ENCODE results near the gene EDEM2. TPM values are rescaled to one million over a fixed set of nuclear protein-coding genes. Genes with fewer than 3 reads are reported as not detected.
A peak's percentile ranks its signal among the peaks of the same experiment; 100 is the strongest.
"Not testable (repeated sequence)": the region's sequence is repeated elsewhere in the genome, so short reads cannot be mapped to it uniquely, and the experiment has no call there.

The EDEM2 gene
- total RNA-seq, 1 experiment from 2014 or later, result 24.9 TPM

DNA sequence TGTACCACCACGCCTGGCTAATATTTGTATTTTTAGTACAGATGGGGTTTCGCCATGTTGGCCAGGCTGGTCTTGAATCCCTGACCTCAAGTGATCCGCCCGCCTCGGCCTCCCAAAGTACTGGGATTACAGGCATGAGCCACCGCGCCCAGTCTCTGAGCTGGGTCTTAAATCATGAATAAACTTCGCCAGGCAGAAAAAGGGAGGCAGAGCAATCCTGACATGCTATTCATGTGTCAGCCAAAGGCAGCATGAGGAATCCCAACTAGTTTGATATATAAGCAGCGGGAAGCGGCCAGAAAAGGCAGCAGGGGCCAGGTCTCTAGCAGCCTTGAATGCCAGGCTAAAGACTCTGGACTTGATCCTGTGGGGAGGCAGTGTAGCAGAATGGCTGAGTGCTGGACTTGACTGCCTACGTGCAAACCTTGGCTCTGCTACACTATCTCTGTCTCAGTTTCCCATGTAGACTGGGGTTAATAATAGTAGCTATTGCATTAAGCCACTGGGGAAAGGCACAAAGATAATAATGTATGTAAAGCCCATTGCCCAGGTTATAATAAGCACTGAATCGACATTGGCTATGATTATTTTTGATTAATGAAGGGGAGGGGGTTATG lies 26.5 kb upstream of the EDEM2 start:
- H3K9ac ChIP-seq (ENCODE audit: low read length), result no peak overlapping the region
- H3K4me3 ChIP-seq (ENCODE audit: low read length), result no peak overlapping the region
- H2AFZ ChIP-seq (ENCODE audit: low read length), result no peak overlapping the region
- no peak overlapping the region for H3K27ac ChIP-seq (ENCODE audit: low read length)
- DNase-seq, result no peak
- no peaks in the 10 kb centered on the region for H3K36me3 ChIP-seq (ENCODE audit: insufficient read depth, low read length)
- H3K79me2 ChIP-seq (ENCODE audit: low read length), result no peaks in the 10 kb centered on the region
- no peaks in the 10 kb centered on the region for H3K9me3 ChIP-seq (ENCODE audit: low read length)
- H4K20me1 ChIP-seq (ENCODE audit: insufficient read depth, low read depth, low read length), result no peaks in the 10 kb centered on the region
- no peaks in the 10 kb centered on the region for H3K9me2 ChIP-seq (replicated peaks; ENCODE audit: insufficient read depth, low read length)
- no peaks in the 10 kb centered on the region for H3K4me1 ChIP-seq (ENCODE audit: low read length)
- no peaks in the 10 kb centered on the region for H3K27me3 ChIP-seq (ENCODE audit: low read length)
- H3K4me2 ChIP-seq (ENCODE audit: low read depth, low read length, poor library complexity, severe bottlenecking), result no peak overlapping the region

DNA sequence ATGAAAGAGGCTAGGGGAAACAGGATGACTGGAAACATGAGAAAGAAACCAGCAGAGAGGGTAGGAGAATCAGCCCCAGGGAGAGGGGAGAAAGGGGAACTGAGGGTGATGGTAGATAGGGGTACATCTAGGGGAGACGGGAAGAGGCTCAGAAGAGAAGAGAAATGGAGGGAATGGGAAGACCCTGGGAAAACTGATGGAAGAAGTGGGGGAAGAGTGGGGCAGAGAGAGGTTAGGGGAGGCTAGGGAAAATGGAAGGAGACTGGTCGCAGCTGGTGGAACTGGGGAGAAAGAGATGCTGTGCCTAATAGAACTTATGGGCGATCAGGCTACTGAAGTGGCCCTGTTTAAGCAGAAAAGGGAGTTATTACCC lies 25.3 kb upstream of the EDEM2 start:
- H3K79me2 ChIP-seq (ENCODE audit: low read length), result no peaks in the 10 kb centered on the region
- no peak overlapping the region for H3K4me2 ChIP-seq (ENCODE audit: low read depth, low read length, poor library complexity, severe bottlenecking)
- H3K9me2 ChIP-seq (replicated peaks; ENCODE audit: insufficient read depth, low read length), result no peaks in the 10 kb centered on the region
- DNase-seq, result no peak
- H3K4me3 ChIP-seq (ENCODE audit: low read length), result no peak overlapping the region
- no peak overlapping the region for H3K27ac ChIP-seq (ENCODE audit: low read length)
- no peak overlapping the region for H3K9ac ChIP-seq (ENCODE audit: low read length)
- H3K27me3 ChIP-seq (ENCODE audit: low read length), result no peaks in the 10 kb centered on the region
- no peaks in the 10 kb centered on the region for H3K9me3 ChIP-seq (ENCODE audit: low read length)
- no peaks in the 10 kb centered on the region for H3K4me1 ChIP-seq (ENCODE audit: low read length)
- no peaks in the 10 kb centered on the region for H3K36me3 ChIP-seq (ENCODE audit: insufficient read depth, low read length)
- H2AFZ ChIP-seq (ENCODE audit: low read length), result no peak overlapping the region
- no peaks in the 10 kb centered on the region for H4K20me1 ChIP-seq (ENCODE audit: insufficient read depth, low read depth, low read length)

DNA sequence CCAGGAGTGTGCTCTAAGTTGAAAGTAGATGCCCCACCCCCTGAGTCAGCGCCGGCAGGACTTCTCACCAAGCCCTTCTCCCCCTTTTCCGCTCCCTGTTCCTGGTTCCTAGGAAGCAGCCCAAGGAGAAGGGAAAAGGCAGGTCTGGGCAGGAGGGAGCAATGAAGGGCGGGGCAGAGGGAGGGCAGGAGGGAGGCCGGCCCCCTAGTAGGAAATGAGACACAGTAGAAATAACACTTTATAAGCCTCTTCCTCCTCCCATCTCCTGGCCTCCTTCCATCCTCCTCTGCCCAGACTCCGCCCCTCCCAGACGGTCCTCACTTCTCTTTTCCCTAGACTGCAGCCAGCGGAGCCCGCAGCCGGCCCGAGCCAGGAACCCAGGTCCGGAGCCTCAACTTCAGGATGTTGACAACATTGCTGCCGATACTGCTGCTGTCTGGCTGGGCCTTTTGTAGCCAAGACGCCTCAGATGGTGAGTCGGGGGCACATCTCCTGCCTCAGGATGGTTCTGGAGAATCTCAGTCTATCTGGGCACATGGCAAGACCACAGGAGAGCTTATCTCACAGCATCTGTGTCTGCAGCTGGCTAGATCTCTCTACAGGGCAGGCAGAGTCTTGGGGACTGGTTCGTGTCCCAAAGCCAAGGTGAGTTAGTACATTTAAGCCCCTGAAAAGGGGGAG lies 24.8 kb upstream of the EDEM2 start, which contains the start of gene PROCR:
TSS of gene PROCR (plus strand) at position 320 of the 681 bp plus-strand sequence. CDS start at position 403, 83 bp downstream.
- no peaks in the 10 kb centered on the region for H3K79me2 ChIP-seq (ENCODE audit: low read length)
- no peaks in the 10 kb centered on the region for H3K4me1 ChIP-seq (ENCODE audit: low read length)
- H3K9ac ChIP-seq (ENCODE audit: low read length), result no peak within 1 kb of the TSS
- peak within 1 kb of the TSS; percentile 26 for H3K4me2 ChIP-seq (ENCODE audit: low read depth, low read length, poor library complexity, severe bottlenecking)
- H3K27ac ChIP-seq (ENCODE audit: low read length), result no peak within 1 kb of the TSS
- H3K27me3 ChIP-seq (ENCODE audit: low read length), result no peaks in the 10 kb centered on the region
- H4K20me1 ChIP-seq (ENCODE audit: insufficient read depth, low read depth, low read length), result no peaks in the 10 kb centered on the region
- no peak for DNase-seq
- no peaks in the 10 kb centered on the region for H3K36me3 ChIP-seq (ENCODE audit: insufficient read depth, low read length)
- no peak within 1 kb of the TSS for H2AFZ ChIP-seq (ENCODE audit: low read length)
- no peaks in the 10 kb centered on the region for H3K9me3 ChIP-seq (ENCODE audit: low read length)
- no peaks in the 10 kb centered on the region for H3K9me2 ChIP-seq (replicated peaks; ENCODE audit: insufficient read depth, low read length)
- no peak within 1 kb of the TSS for H3K4me3 ChIP-seq (ENCODE audit: low read length)

DNA sequence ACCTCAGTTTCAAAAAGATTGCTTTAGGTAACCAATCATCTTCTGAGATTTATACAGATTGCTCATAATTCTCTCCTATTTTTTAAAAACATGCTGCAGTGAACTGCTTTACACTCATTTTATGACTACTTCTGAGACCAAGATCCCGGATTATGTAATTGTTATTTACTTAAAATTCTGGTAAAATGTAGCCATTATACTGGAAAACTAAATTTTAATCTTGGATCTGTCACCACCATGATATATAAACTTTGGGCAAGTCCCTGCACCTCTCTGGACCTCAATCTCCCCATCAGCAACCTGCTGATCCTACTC lies 24.3 kb upstream of the EDEM2 start:
- H3K36me3 ChIP-seq (ENCODE audit: insufficient read depth, low read length), result no peaks in the 10 kb centered on the region
- no peak overlapping the region for H2AFZ ChIP-seq (ENCODE audit: low read length)
- no peak overlapping the region for H3K4me2 ChIP-seq (ENCODE audit: low read depth, low read length, poor library complexity, severe bottlenecking)
- H3K9me2 ChIP-seq (replicated peaks; ENCODE audit: insufficient read depth, low read length), result no peaks in the 10 kb centered on the region
- no peak overlapping the region for H3K4me3 ChIP-seq (ENCODE audit: low read length)
- DNase-seq, result no peak
- H3K27me3 ChIP-seq (ENCODE audit: low read length), result no peaks in the 10 kb centered on the region
- H3K27ac ChIP-seq (ENCODE audit: low read length), result no peak overlapping the region
- no peaks in the 10 kb centered on the region for H4K20me1 ChIP-seq (ENCODE audit: insufficient read depth, low read depth, low read length)
- no peaks in the 10 kb centered on the region for H3K4me1 ChIP-seq (ENCODE audit: low read length)
- no peak overlapping the region for H3K9ac ChIP-seq (ENCODE audit: low read length)
- no peaks in the 10 kb centered on the region for H3K9me3 ChIP-seq (ENCODE audit: low read length)
- H3K79me2 ChIP-seq (ENCODE audit: low read length), result no peaks in the 10 kb centered on the region

DNA sequence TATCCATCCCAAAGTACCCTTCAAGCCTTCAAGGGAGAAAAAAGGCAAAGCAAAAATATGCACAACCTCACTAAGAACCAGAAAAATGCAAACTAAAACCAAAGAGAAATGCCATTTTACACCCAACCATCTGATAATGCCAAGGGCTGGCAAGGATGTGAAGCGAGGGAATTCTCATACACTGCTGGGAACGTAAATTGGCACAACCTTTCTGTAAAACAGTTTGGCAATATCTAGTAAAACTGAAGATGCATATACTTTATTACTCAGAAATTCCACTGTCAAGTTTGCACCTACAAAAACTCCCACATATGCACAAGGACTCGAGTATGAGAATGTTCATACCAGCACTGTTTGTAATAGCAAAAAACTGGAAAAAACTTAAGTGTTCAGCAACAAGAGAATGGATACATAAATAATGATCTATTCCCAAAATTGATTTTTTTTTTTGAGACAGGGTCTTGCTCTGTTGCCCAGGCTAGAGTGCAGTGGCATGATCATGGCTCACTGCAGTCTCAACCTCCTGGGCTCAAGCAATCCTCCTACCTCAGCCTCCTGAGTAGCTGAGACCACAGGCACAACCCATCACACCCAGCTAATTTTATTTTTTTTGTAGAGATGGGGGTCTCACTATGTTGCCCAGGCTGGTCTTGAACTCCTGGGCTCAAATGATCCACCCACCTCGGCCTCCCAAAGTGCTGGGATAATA lies 21.7 kb upstream of the EDEM2 start:
- H4K20me1 ChIP-seq (ENCODE audit: insufficient read depth, low read depth, low read length); H3K4me1 ChIP-seq (ENCODE audit: low read length); H3K27me3 ChIP-seq (ENCODE audit: low read length); H3K4me2 ChIP-seq (ENCODE audit: low read depth, low read length, poor library complexity, severe bottlenecking); H2AFZ ChIP-seq (ENCODE audit: low read length); H3K27ac ChIP-seq (ENCODE audit: low read length); H3K36me3 ChIP-seq (ENCODE audit: insufficient read depth, low read length); H3K9ac ChIP-seq (ENCODE audit: low read length); H3K9me2 ChIP-seq (replicated peaks; ENCODE audit: insufficient read depth, low read length); DNase-seq; H3K4me3 ChIP-seq (ENCODE audit: low read length); H3K9me3 ChIP-seq (ENCODE audit: low read length); H3K79me2 ChIP-seq (ENCODE audit: low read length): not testable (repeated sequence)

DNA sequence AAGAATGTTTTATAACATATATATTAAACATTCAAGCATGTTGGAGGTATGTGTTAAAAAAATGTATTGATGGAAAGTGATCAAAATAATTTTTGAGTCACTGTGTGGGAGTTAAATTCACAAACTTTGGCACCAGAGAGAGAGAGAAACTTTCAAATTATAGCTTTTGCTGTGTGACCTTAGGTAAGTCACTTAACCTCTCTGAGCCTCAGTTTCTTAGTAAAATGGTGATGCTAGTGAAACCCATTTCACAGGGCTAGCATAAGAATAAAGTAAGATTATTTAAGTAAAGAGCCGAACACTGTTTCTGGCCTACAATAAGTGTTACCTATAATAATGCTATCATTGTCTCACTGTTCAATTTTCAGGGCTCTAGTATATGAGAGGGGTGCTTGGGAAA lies 20.7 kb upstream of the EDEM2 start:
- Histone ChIP-seq H2AFZ (ENCODE audit: low read length) (no peak overlapping the region), H3K9me2 (replicated peaks; ENCODE audit: insufficient read depth, low read length) (no peaks in the 10 kb centered on the region), H3K79me2 (ENCODE audit: low read length) (no peaks in the 10 kb centered on the region), H3K4me1 (ENCODE audit: low read length) (no peaks in the 10 kb centered on the region), H4K20me1 (ENCODE audit: insufficient read depth, low read depth, low read length) (no peaks in the 10 kb centered on the region), H3K36me3 (ENCODE audit: insufficient read depth, low read length) (no peaks in the 10 kb centered on the region), H3K27ac (ENCODE audit: low read length) (no peak overlapping the region), H3K4me3 (ENCODE audit: low read length) (no peak overlapping the region), H3K4me2 (ENCODE audit: low read depth, low read length, poor library complexity, severe bottlenecking) (no peak overlapping the region), H3K9me3 (ENCODE audit: low read length) (no peaks in the 10 kb centered on the region), H3K27me3 (ENCODE audit: low read length) (no peaks in the 10 kb centered on the region), H3K9ac (ENCODE audit: low read length) (no peak overlapping the region)
- no peak for DNase-seq

DNA sequence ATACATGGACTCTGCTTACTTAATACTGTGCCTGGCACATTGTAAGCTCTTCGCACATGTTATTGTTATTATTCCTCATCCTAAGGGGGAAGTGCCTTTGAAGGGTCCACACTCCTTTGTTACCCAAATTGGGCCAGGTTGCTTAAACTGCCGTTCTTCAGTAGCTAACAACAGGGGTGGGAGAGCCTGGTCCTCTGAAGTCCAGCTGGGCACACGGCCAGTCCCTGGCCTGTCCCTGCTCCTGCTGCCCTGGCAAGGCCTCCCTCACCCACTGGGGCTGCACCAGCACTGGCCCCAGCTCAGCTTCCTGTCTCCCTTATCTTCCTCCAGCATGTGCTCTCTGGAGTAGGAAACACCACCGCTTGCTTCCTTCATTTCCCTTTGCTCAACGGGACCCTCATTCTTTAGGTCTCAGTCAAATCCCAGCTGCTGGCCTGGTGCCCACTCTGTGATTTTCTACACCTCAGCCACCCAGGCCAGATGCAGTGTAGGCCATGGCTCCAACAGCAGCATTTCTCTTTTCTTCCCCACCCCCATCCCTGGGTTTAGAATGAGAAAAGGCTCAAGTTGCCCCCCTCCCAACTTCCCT lies 19.2 kb upstream of the EDEM2 start:
- Histone ChIP-seq H3K27me3 (ENCODE audit: low read length) (no peaks in the 10 kb centered on the region), H3K9me3 (ENCODE audit: low read length) (no peaks in the 10 kb centered on the region), H3K9ac (ENCODE audit: low read length) (no peak overlapping the region), H3K36me3 (ENCODE audit: insufficient read depth, low read length) (no peaks in the 10 kb centered on the region), H4K20me1 (ENCODE audit: insufficient read depth, low read depth, low read length) (no peaks in the 10 kb centered on the region), H3K27ac (ENCODE audit: low read length) (no peak overlapping the region), H3K79me2 (ENCODE audit: low read length) (no peaks in the 10 kb centered on the region), H3K9me2 (replicated peaks; ENCODE audit: insufficient read depth, low read length) (no peaks in the 10 kb centered on the region), H3K4me2 (ENCODE audit: low read depth, low read length, poor library complexity, severe bottlenecking) (no peak overlapping the region), H2AFZ (ENCODE audit: low read length) (no peak overlapping the region), H3K4me1 (ENCODE audit: low read length) (no peaks in the 10 kb centered on the region), H3K4me3 (ENCODE audit: low read length) (no peak overlapping the region)
- DNase-seq, result no peak

Data from Karpas-422 (cell line).